OCI-LY3 (cell line): ENCODE data around the gene COIL.

Experiments
- H2AFZ ChIP-seq: fragments of 200-600, 300-600 bp; shearing (Covaris generic); 2 replicates; pipeline ENCODE4 v1.6.0; 2014; ENCODE audit warnings: antibody characterized with exemption, low read depth, low read length
- H3K27ac ChIP-seq: fragments of 200-600, 300-600 bp; sonication (generic); 2 replicates; pipeline ENCODE4 v1.5.1; 2014; ENCODE audit warnings: mild to moderate bottlenecking, low read length, moderate library complexity, mixed read lengths
- H3K27me3 ChIP-seq: fragments of 200-600, 300-600 bp; sonication (generic); 2 replicates; pipeline ENCODE4 v1.6.1; 2014; ENCODE audit warnings: low read depth, low read length, mixed read lengths
- H3K36me3 ChIP-seq: fragments of 200-600, 300-600 bp; sonication (generic); replicated peaks from 2 replicates; pipeline ENCODE3; 2014; ENCODE audit warnings: low read depth, low read length, mixed read lengths
- H3K4me1 ChIP-seq: fragments of 300-600, 200-600 bp; sonication (generic); 2 replicates; pipeline ENCODE4 v1.6.1; 2014; ENCODE audit warnings: low read length, mixed read lengths
- H3K4me2 ChIP-seq: fragments of 200-600, 300-600 bp; sonication (generic); 2 replicates; pipeline ENCODE4 v1.6.1; 2014; ENCODE audit warnings: low read length, mixed read lengths
- H3K4me3 ChIP-seq: fragments of 300-600, 200-600 bp; sonication (generic); 2 replicates; pipeline ENCODE4 v1.5.1; 2014; ENCODE audit warnings: antibody characterized with exemption, mild to moderate bottlenecking, low read length, moderate library complexity
- H3K79me2 ChIP-seq: fragments of 300-600, 200-600 bp; shearing (Covaris generic); 2 replicates; pipeline ENCODE4 v1.6.1; 2014; ENCODE audit warnings: mild to moderate bottlenecking, low read length, mixed read lengths
- H3K9ac ChIP-seq: fragments of 300-600, 200-600 bp; shearing (Covaris generic); 2 replicates; pipeline ENCODE4 v1.6.0; 2014; ENCODE audit warnings: mild to moderate bottlenecking, low read length, moderate library complexity
- H3K9me3 ChIP-seq: fragments of 200-600, 300-600 bp; shearing (Covaris generic); 2 replicates; pipeline ENCODE4 v1.6.1; 2014; ENCODE audit warnings: low read length, mixed read lengths; ENCODE audit not compliant: insufficient read depth
- H4K20me1 ChIP-seq: fragments of 200-600, 300-600 bp; sonication (generic); 2 replicates; pipeline ENCODE4 v1.6.1; 2016; ENCODE audit warnings: low read length, mixed read lengths; ENCODE audit not compliant: insufficient read depth
- CTCF ChIP-seq: fragments of 200-600, 300-600 bp; sonication (generic); IDR thresholded peaks from 2 replicates; pipeline ENCODE4 v1.5.1; 2014; ENCODE audit warnings: antibody characterized with exemption, low read length, low read depth
- EZH2phosphoT487 ChIP-seq: fragments of 200-600 bp; shearing (Covaris generic); IDR thresholded peaks from 2 replicates; pipeline ENCODE4 v1.6.1; 2018; ENCODE audit warnings: antibody characterized with exemption, mixed run types, low read depth

COIL gene

GRCh38 chr17:56978441-56979090 is 17.7 kb upstream of the COIL start:
- no peak for TF ChIP-seq CTCF
- no peak for TF ChIP-seq EZH2phosphoT487
- H3K9me3 ChIP-seq, result no peaks in the 10 kb centered on the region
- H3K27me3 ChIP-seq, result 0 out of 2 replicates have a peak, but pooled peaks cover 11% of the 10 kb centered on the region
- peak overlapping the region; percentile 87 for H3K4me3 ChIP-seq
- peak overlapping the region; percentile 87 for H3K4me2 ChIP-seq
- peak overlapping the region; percentile 61 for H3K9ac ChIP-seq
- no peaks in the 10 kb centered on the region for H3K36me3 ChIP-seq
- H2AFZ ChIP-seq, result peak overlapping the region; percentile 87
- peaks cover 9% of the 10 kb centered on the region for H3K4me1 ChIP-seq
- no peak overlapping the region for H3K27ac ChIP-seq
- H4K20me1 ChIP-seq, result no peaks in the 10 kb centered on the region
- H3K79me2 ChIP-seq, result no peaks in the 10 kb centered on the region

GRCh38 chr17:56977673-56978395 is 17.0 kb upstream of the COIL start, which contains the start of gene SCPEP1:
Gene SCPEP1, plus strand, starts transcription at chr17:56978131. Its CDS starts 29 bp downstream, at chr17:56978160.
- Histone ChIP-seq H4K20me1 (no peaks in the 10 kb centered on the region), H3K4me3 (peak within 1 kb of the TSS; percentile 87), H3K79me2 (no peaks in the 10 kb centered on the region), H3K4me1 (peaks cover 9% of the 10 kb centered on the region), H3K4me2 (peak within 1 kb of the TSS; percentile 87), H3K36me3 (no peaks in the 10 kb centered on the region), H3K27me3 (0 out of 2 replicates have a peak, but pooled peaks cover 11% of the 10 kb centered on the region), H2AFZ (peak within 1 kb of the TSS; percentile 89), H3K9me3 (no peaks in the 10 kb centered on the region), H3K27ac (no peak within 1 kb of the TSS), H3K9ac (peak within 1 kb of the TSS; percentile 61)
- TF ChIP-seq CTCF (no peak; the same call in 1 of the 2 replicates), EZH2phosphoT487 (no peak)

GRCh38 chr17:56976941-56977608 is 16.2 kb upstream of the COIL start:
- Histone ChIP-seq H3K4me2 (peak overlapping the region; percentile 63), H3K27me3 (0 out of 2 replicates have a peak, but pooled peaks cover 11% of the 10 kb centered on the region), H3K36me3 (no peaks in the 10 kb centered on the region), H3K4me1 (peaks cover 9% of the 10 kb centered on the region), H2AFZ (no peak overlapping the region), H4K20me1 (no peaks in the 10 kb centered on the region), H3K9me3 (no peaks in the 10 kb centered on the region), H3K4me3 (peak overlapping the region; percentile 87), H3K9ac (peak overlapping the region; percentile 39; the same call in 1 of the 2 replicates), H3K79me2 (no peaks in the 10 kb centered on the region), H3K27ac (no peak overlapping the region)
- no peak for TF ChIP-seq CTCF
- no peak for TF ChIP-seq EZH2phosphoT487

GRCh38 chr17:56975656-56976055 is 14.8 kb upstream of the COIL start:
- Histone ChIP-seq H3K9ac (no peak overlapping the region), H3K79me2 (no peaks in the 10 kb centered on the region), H2AFZ (no peak overlapping the region), H3K36me3 (no peaks in the 10 kb centered on the region), H3K4me3 (no peak overlapping the region), H3K4me2 (no peak overlapping the region), H3K4me1 (peaks cover 9% of the 10 kb centered on the region), H3K27me3 (0 out of 2 replicates have a peak, but pooled peaks cover 11% of the 10 kb centered on the region), H3K27ac (no peak overlapping the region), H4K20me1 (no peaks in the 10 kb centered on the region), H3K9me3 (no peaks in the 10 kb centered on the region)
- TF ChIP-seq EZH2phosphoT487 (no peak), CTCF (no peak)
